Measurements from ENCODE around the gene EPHX1.

Gene EPHX1

GRCh38 chr1:225865514-225865913 is 55.6 kb downstream of the EPHX1 start:
- no peak for DNase-seq

GRCh38 chr1:225866061-225866837 is 56.3 kb downstream of the EPHX1 start:
- peak; percentile 64 to 76 for DNase-seq

DNA sequence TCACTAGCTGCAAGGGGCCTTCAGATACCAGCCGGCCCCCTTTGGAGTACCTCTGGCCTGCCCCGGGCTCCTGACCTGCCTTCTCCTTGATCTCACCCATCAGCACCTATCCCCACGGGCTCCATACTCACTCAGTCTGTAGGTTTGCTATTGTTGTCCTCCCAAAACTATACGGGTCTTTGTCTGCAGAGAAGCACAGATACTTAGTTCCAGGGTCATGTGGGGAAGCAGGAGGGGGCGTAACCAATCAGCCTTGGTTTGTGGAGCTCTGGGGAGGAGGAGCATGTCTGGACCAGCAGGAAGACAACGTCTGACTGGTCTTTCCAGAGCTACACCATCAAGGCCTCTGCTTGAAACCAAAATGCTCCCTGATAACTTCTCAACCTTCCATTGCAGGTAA is 57.1 kb downstream of the EPHX1 start:
- DNase-seq: no peak

DNA sequence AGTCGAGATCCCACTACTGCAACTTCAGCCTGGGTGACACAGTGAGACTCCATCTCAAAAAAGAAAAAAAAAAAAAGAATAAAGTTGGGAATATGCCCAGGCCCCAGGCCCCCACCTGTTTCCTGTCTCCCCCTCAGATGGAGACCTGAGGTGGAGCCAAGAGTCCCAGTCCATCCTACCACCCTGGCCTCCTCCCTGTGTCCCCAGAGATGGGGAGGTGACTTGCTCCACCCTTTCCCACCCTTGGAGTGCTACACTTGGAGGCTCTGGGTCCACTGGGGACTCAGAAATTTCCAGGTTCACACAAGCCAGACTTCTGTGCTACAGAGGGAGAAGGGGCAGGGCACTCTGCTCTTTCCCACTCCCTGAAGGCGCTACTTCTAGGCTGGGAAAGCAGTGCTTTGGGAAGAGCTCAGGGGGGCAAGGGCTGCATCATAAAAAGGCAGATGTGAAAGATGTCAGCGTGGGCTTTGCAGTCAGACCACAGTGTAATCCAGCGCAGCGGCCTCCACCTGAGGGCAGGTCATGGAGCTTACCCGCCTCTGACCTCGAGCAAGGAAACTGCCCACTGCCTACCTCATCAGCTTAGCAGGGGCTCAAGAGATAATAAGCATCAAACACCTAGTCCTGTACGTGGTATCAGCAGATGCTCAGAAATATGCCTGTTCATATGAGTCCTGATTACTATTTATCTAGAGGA is 58.9 kb downstream of the EPHX1 start:
- DNase-seq: no peak

DNA sequence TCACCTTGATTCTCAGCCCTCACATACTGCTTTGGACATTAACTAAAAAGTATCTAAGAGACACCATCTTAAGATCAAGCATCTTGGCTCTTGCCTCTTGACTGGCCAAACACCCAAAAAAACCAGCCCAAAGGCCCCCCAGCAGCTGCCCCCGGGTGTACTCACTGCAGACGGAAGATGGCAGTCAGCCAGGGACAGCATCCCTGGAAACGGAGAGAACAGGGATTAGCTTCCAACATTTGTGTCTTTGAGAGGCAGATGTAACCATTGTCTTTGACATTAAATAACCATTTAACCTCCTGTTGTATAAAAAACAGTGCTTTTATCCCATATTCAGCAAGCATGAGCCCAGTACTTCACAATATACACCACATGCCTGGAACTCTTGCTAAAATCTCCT is 61.0 kb downstream of the EPHX1 start:
- DNase-seq: no peak

- DNase-seq: no peak
Measured at GRCh38 chr1:225871359-225872074, 61.6 kb downstream of the EPHX1 start.

- no peak for DNase-seq
Measured at GRCh38 chr1:225872075-225872430, 62.1 kb downstream of the EPHX1 start.

GRCh38 chr1:225873281-225873850 is 63.4 kb downstream of the EPHX1 start:
- no peak for DNase-seq

DNA sequence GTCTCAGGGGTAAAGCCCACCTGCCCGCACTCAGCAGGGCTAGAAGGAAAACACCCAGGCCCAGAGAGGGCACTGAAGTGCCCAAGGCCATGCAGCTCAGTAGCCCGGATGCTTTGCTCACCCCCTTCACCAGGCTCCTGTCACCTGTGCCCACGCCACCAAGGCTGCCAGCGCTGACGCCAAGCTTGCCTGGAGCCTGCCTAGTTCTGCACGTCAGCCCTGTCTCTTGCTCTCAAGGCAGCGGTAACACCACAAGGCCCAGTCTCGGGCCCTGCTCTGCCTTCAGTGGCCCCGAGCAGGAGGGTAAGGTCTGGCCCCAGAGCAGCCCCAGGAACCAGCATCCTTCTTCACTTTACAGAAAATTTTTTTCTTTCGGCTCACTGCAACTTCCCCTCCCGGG is 64.5 kb downstream of the EPHX1 start:
- DNase-seq: no peak

DNA sequence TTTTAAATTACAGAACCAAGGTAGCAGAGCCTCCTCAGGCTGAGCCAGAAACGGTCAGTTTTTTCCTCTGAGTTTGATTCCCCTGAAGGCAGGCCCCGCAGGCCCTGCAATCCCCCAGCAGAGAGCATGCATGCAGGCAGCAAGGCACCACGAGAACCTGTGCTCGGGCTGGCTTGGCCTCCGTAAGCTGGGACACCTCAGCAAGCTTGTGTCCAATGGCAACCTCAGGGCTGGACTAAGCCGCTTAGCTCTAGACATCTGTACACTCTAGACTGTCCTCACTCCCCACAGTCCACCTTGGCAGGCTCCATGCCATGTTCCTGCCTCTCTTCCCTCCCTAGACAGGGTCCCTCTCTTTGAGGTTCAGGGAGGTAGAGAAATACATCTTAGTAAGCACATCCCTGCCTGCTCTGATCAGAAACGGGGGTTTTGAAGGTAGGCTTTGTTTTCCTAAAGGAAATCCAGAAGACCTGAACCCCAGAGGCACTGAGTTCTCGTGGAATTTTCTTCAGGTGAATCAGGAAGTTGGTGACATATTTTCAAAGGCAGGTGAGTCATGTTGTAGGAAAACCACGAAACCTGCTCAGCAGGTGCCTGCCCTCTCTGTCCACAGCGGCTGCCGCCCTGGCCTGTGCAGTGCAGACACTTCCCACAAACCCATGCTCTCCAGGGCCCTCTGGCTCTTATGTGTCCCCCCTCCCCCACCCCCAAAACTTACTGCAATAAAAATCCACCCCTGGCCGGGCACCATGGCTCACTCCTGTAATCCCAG is 65.3 kb downstream of the EPHX1 start:
- DNase-seq: no peak

GRCh38 chr1:225876900-225877510 is 67.1 kb downstream of the EPHX1 start:
- no peak for DNase-seq

DNA sequence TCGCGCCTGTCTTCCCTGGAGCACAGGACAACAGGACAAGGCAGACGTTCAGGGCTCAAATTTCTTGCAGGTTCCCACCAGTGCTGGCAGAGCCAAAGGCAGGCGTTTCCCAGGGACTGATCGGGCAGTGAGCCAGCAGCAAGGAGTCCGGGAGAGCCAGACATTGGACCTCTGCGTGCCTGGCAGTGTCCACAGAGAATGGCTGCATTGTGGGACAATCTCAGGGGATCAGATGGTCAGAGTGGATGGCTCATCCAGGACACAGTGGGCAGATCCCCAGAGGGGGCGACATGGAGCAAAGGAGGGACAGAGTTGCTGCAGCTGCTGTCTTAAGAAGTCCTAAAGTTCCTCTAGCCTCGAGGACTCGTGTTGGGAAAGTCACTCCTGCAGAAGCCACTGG is 67.7 kb downstream of the EPHX1 start:
- peak; percentile 61 to 63 for DNase-seq

DNA sequence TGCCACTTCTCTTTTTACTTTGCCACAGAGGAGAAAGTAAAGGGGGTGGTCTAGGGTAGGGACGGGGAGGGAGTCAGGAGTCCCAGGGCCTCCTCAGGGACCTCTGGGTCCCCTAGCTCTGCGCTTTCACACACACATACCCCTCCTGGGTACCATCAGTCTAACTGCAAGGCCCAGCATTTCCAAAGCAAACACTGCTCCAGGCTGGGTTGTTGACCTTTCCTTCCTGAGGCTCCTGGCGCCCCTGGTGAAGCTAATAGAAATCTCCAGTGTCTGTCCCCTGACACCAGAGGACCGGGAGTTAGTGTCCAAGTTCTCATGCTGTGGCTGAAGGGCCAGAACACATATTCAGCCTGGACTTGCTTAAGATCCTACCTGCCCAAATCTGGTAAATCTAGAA is 68.4 kb downstream of the EPHX1 start:
- no peak for DNase-seq

DNA sequence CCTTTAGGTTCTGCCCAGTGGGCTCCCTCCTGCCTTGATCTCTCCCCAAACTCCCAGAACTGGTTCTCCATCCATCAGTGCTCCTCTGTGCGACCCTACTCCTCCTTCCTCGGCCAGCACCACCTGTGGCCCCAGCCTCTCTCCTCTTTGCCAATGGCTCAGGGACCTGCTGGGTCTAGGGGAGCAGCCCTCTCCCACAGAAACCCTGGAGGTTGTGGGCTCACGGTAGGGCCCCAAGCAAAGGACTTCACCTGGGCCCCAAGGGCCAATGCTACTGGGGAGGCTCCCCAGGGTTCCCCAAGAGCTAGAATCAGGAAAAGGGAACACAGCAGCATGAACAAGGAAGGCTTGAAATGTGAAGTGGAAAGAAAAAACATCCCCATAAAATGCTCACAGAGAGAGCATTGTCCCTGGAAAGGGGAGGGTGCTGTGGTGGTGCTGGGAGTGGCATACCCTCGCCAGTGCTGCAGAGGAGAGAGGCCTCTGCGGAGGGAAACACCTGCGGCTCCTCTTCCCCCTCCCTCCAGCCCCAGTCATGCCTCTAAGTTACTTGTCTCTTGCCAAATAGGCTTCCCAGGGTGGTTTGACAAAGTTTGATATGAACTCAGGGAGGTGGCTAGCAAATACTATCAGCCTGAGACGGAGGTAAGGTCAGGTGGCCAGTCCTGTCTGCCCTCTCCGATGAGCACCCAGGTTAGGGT is 69.7 kb downstream of the EPHX1 start:
- DNase-seq: no peak

DNA sequence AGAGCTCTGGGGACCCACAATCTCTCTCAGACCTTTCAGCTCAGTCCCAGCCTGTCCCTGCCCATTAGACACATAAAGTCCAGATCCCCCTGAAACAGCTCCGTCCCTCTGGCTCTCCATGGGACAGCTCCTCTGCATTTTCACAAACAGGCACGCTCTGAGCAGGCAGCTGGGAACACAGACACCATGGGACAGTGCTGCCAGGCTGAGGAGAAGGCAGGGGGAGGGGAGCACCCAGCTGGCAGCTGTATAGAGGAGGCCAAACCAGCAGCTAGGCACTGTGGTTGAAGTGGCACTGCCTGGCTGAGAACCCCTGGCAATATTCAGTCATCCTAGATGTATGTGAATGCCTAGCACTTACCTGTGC is 70.3 kb downstream of the EPHX1 start:
- no peak for DNase-seq

- DNase-seq: no peak
Measured at GRCh38 chr1:225880636-225881035, 70.7 kb downstream of the EPHX1 start.

- peak; percentile 37 to 50 for DNase-seq
Measured at GRCh38 chr1:225881081-225881958, 71.4 kb downstream of the EPHX1 start.

GRCh38 chr1:225881959-225882693 is 72.2 kb downstream of the EPHX1 start, which contains the start of gene TMEM63A:
Gene TMEM63A, minus strand, starts transcription at chr1:225882380. Its CDS starts 4,800 bp downstream, at chr1:225877580.
- peak; percentile 83 to 94 for DNase-seq

GRCh38 chr1:225882694-225883615 is 73.0 kb downstream of the EPHX1 start:
- peak; percentile 32 to 52 for DNase-seq

Measured in inflammatory macrophage treated with lipopolysaccharide for 1 hour (primary cell).